Left lung (tissue), 10 donors: ENCODE measurements around the gene WNT9B. TPM values are rescaled to one million over a fixed set of nuclear protein-coding genes. Genes with fewer than 3 reads are reported as not detected.

Experiments
- ATAC-seq: fragments of 200-7000 bp; cut with Tn5 transposase; one replicate; pipeline ENCODE4 v1.9.1; 2020; ENCODE audit warnings: moderate library complexity
- DNase-seq, 4 donors: peaks; one replicate each; pipeline ENCODE4 v3.0.0-alpha.2; 2013 to 2020
- H3K27ac ChIP-seq, 2 donors: fragments of 200-600 bp; sonication (generic) in 1 of 2; one replicate each; pipeline versions ENCODE4 v1.5.0 to v1.8.0; 2020 to 2021
- H3K27me3 ChIP-seq, 2 donors: fragments of 200-600 bp; sonication (generic) in 1 of 2; one replicate each; pipeline versions ENCODE4 v1.5.0 to v1.8.0; 2020 to 2021
- H3K36me3 ChIP-seq, 2 donors: fragments of 200-600 bp; sonication (generic) in 1 of 2; one replicate each; pipeline versions ENCODE4 v1.5.0 to v1.8.0; 2020 to 2021
- H3K4me1 ChIP-seq, 2 donors: fragments of 200-600 bp; one replicate each; pipeline ENCODE4 v1.8.0; 2021
- H3K4me3 ChIP-seq, 2 donors: fragments of 200-600 bp; sonication (generic) in 1 of 2; one replicate each; pipeline versions ENCODE4 v1.5.0 to v1.8.0; 2020 to 2021; ENCODE audit warnings: mild to moderate bottlenecking in 1 of 2
- H3K9me3 ChIP-seq, 2 donors: fragments of 200-600 bp; sonication (generic) in 1 of 2; one replicate each; pipeline versions ENCODE4 v1.5.0 to v1.8.0; 2020 to 2021
- CTCF ChIP-seq, 2 donors: fragments of 200-600 bp; sonication (generic) in 1 of 2; IDR thresholded peaks; one replicate each; pipeline versions ENCODE4 v1.5.0 to v1.8.0; 2021; ENCODE audit warnings: antibody characterized with exemption in 2 of 2
- intact Hi-C, 2 donors: fragments of 100-400 bp; cut with DNase I; formaldehyde crosslinking; loops; one replicate each; pipeline versions ENCODE4 v1.11.2 to v1.14.2; 2022
- polyA plus RNA-seq, 6 donors: library from polyadenylated mRNA; unstranded; fragments of 120-200 nt; gene quantifications; one replicate each; pipeline ENCODE4 v1.2.1, GENCODE V29; 2013; ENCODE audit not compliant: insufficient read length in 6 of 6
- total RNA-seq, 2 donors: library from RNA; stranded (reverse); fragmentation: NEBNext Ultra II Directional; extraction: Animal tissue kit (Norgen Biotek cat#: 25700); gene quantifications; one replicate each; pipeline ENCODE4 v1.2.1, GENCODE V29; 2021
- donor health status: DM: no; HTN: yes; CAD: no.
- donor health status: DM: no; HTN: no; CAD: no.

Gene WNT9B
- total and polyA plus RNA-seq, 8 donors: 0.07 to 1.2 (median 0.21) TPM

GRCh38 chr17:46809110-46809571, 42.2 kb upstream of the WNT9B start:
- no peak for TF ChIP-seq CTCF (IDR thresholded peaks at IDR 0.05)
- Histone ChIP-seq H3K27ac (no peak overlapping the region), H3K4me3 (no peak overlapping the region), H3K9me3 (no peaks in the 10 kb centered on the region), H3K27me3 (peaks cover 0 to 36% of the 10 kb centered on the region in 2 donors), H3K4me1 (no peaks in the 10 kb centered on the region), H3K36me3 (no peaks in the 10 kb centered on the region)
- intact Hi-C loops: no loop called here
- ATAC-seq: no peak
- no peak for DNase-seq

- H3K4me3 ChIP-seq: no peak overlapping the region
- H3K9me3 ChIP-seq: no peaks in the 10 kb centered on the region
- ATAC-seq: no peak
- H3K4me1 ChIP-seq: no peaks in the 10 kb centered on the region
- H3K27ac ChIP-seq: no peak overlapping the region
- no peaks in the 10 kb centered on the region for H3K36me3 ChIP-seq
- DNase-seq: no peak
- intact Hi-C loops: no loop called here
- TF ChIP-seq CTCF (IDR thresholded peaks at IDR 0.05): no peak
- peaks cover 0 to 53% of the 10 kb centered on the region in 2 donors for H3K27me3 ChIP-seq
These were observed 40.5 kb upstream of the WNT9B start for GRCh38 chr17:46810837-46811236.

GRCh38 chr17:46811978-46812583, 39.3 kb upstream of the WNT9B start:
- peaks cover 6 to 65% of the 10 kb centered on the region in 2 donors for H3K27me3 ChIP-seq
- no peak overlapping the region for H3K4me3 ChIP-seq
- H3K9me3 ChIP-seq: no peaks in the 10 kb centered on the region
- no peaks in the 10 kb centered on the region for H3K36me3 ChIP-seq
- intact Hi-C loops: no loop called here
- no peak for DNase-seq
- H3K27ac ChIP-seq: no peak overlapping the region
- TF ChIP-seq CTCF (IDR thresholded peaks at IDR 0.05): no peak
- ATAC-seq: peak; percentile 17
- H3K4me1 ChIP-seq: no peaks in the 10 kb centered on the region

- no peak for TF ChIP-seq CTCF (IDR thresholded peaks at IDR 0.05)
- no peaks in the 10 kb centered on the region for H3K9me3 ChIP-seq
- no peak for ATAC-seq
- H3K36me3 ChIP-seq: no peaks in the 10 kb centered on the region
- H3K4me3 ChIP-seq: no peak overlapping the region
- H3K4me1 ChIP-seq: no peaks in the 10 kb centered on the region
- intact Hi-C loops: no loop called here
- H3K27ac ChIP-seq: no peak overlapping the region
- H3K27me3 ChIP-seq: peaks cover 13 to 72% of the 10 kb centered on the region in 2 donors
- no peak for DNase-seq
These were observed 38.6 kb upstream of the WNT9B start for GRCh38 chr17:46812624-46813318.

- peaks cover 9 to 11% of the 10 kb centered on the region in 2 donors for H3K4me1 ChIP-seq
- DNase-seq: no peak
- H3K27me3 ChIP-seq: peaks cover 25 to 83% of the 10 kb centered on the region in 2 donors
- intact Hi-C loops: no loop called here
- ATAC-seq: no peak
- H3K36me3 ChIP-seq: no peaks in the 10 kb centered on the region
- no peak for TF ChIP-seq CTCF (IDR thresholded peaks at IDR 0.05)
- H3K27ac ChIP-seq: no peak overlapping the region
- H3K4me3 ChIP-seq: no peak overlapping the region
- no peaks in the 10 kb centered on the region for H3K9me3 ChIP-seq
These were observed 37.5 kb upstream of the WNT9B start for GRCh38 chr17:46813920-46814319.
